ENCODE data around the gene TNNI2. TPM values are rescaled to one million over a fixed set of nuclear protein-coding genes. Genes with fewer than 3 reads are reported as not detected.

The TNNI2 gene
- total and polyA plus RNA-seq, 2 donors (not counting 3 experiments of a cell fraction or from before 2014, with no cell fraction given) = not detected

GRCh38 chr11:1863352-1864216 lies 24.8 kb downstream of the TNNI2 start:
- no peak overlapping the region for H3K27ac ChIP-seq (ENCODE audit: insufficient read depth, low read depth, low read length)
- H2AFZ ChIP-seq (ENCODE audit: low read depth, low read length) = peak overlapping the region; percentile 88
- no peak for TF ChIP-seq POLR2A (IDR thresholded peaks at IDR 0.05; ENCODE audit: low read depth, low read length)
- no peak for TF ChIP-seq GATA2 (IDR thresholded peaks at IDR 0.05; ENCODE audit: insufficient read depth, insufficient read length, low read depth, low read length)
- TF ChIP-seq POLR2AphosphoS5 (IDR thresholded peaks at IDR 0.05; ENCODE audit: insufficient read depth, low read depth, low read length) = peak; percentile 66
- no peak for TF ChIP-seq JUN (IDR thresholded peaks at IDR 0.05; ENCODE audit: borderline replicate concordance, insufficient read depth, insufficient read length, low read depth)
- peak; percentile 31 for TF ChIP-seq MAX (IDR thresholded peaks at IDR 0.05; ENCODE audit: insufficient read depth, insufficient read length)
- TF ChIP-seq MYC (IDR thresholded peaks at IDR 0.05; ENCODE audit: low read depth, low read length) = no peak
- peak; percentile 90 for TF ChIP-seq FOS (IDR thresholded peaks at IDR 0.05; ENCODE audit: borderline replicate concordance, insufficient read depth, low read length)
- peak; percentile 96 for FAIRE-seq
- CTCF ChIA-PET = interaction anchor here (1.0 to 3.9 kb wide), 5 partner anchors 13 to 211 kb away, joined by 3 to 21 read pairs (median 9); no protein-coding TSS in a partner anchor
- H3K4me2 ChIP-seq (ENCODE audit: insufficient read depth, low read length) = no peak overlapping the region
- no peak overlapping the region for H3K9ac ChIP-seq (replicated peaks; ENCODE audit: extremely low read depth, insufficient read depth, low read length)
- no peaks in the 10 kb centered on the region for H3K27me3 ChIP-seq (ENCODE audit: control insufficient read depth in 2 of 2, insufficient read depth in 2 of 2, low read length in 2 of 2)
- intact Hi-C loops (cut with micrococcal nuclease) (no loop called here), dilution Hi-C loops (cut with MboI; ENCODE audit: extremely low pct_ligation_motif_present, low sequenced_read_pairs) (no loop called here)
- H3K79me2 ChIP-seq (ENCODE audit: control insufficient read depth, insufficient read depth, low read length) = no peaks in the 10 kb centered on the region
- H3K36me3 ChIP-seq (ENCODE audit: control insufficient read depth in 2 of 2, extremely low read depth in 1 of 2, insufficient read depth in 2 of 2, low read length in 2 of 2) = no peaks in the 10 kb centered on the region
- DNase-seq (ENCODE audit: low read depth, low spot score) = peak; percentile 82
- no peak overlapping the region for H3K4me3 ChIP-seq (replicated peaks in 1 of 3; ENCODE audit: insufficient read depth in 1 of 3, low read depth in 1 of 3, low read length in 3 of 3)
- POLR2A ChIA-PET = no interaction called here
- H3K4me1 ChIP-seq (ENCODE audit: control insufficient read depth, extremely low read depth, insufficient read depth, low read length) = peaks cover 12% of the 10 kb centered on the region
- no peaks in the 10 kb centered on the region for H3K9me1 ChIP-seq (replicated peaks; ENCODE audit: control insufficient read depth, extremely low read depth, insufficient read depth, low read length)
- no peaks in the 10 kb centered on the region for H3K9me3 ChIP-seq (replicated peaks; ENCODE audit: control insufficient read depth, insufficient read depth, low read length)
- no TSS peak for BruUV-seq (replicated peaks)
- no peaks in the 10 kb centered on the region for H4K20me1 ChIP-seq (replicated peaks; ENCODE audit: control insufficient read depth, extremely low read depth, insufficient read depth, low read length)
